HepG2 (cell line): ENCODE measurements around the gene DNASE1L2. TPM values are rescaled to one million over a fixed set of nuclear protein-coding genes. Genes with fewer than 3 reads are reported as not detected.

Experiments
- HNF4A ChIP-seq: sonication (generic); formaldehyde crosslinking; IDR thresholded peaks from 2 replicates; pipeline ENCODE4 v1.4.0; 2020; ENCODE audit warnings: missing genetic modification reagents
- KDM5A ChIP-seq: fragments of 200-600 bp; sonication (generic); IDR thresholded peaks from 2 replicates; pipeline ENCODE4 v1.7.0; 2018; ENCODE audit warnings: antibody characterized with exemption, mild to moderate bottlenecking, low read length, borderline replicate concordance
- POLR2AphosphoS5 ChIP-seq: IDR thresholded peaks from 2 replicates; pipeline ENCODE4 v1.6.1; 2012; ENCODE audit warnings: low read depth, low read length
- THAP11 ChIP-seq: IDR thresholded peaks from 2 replicates; pipeline ENCODE4 v1.6.1; 2016; ENCODE audit warnings: missing biosample characterization, missing genetic modification reagents
- ZNF382 ChIP-seq: sonication (generic); formaldehyde crosslinking; IDR thresholded peaks from 2 replicates; pipeline ENCODE4 v1.5.0; 2020; ENCODE audit warnings: missing genetic modification reagents, mild to moderate bottlenecking, borderline replicate concordance
- ZNF724P ChIP-seq: sonication (generic); formaldehyde crosslinking; IDR thresholded peaks from 2 replicates; pipeline ENCODE4 v1.8.0; 2022; ENCODE audit warnings: missing genetic modification reagents, borderline replicate concordance
- ZNF878 ChIP-seq: sonication (generic); formaldehyde crosslinking; IDR thresholded peaks from 2 replicates; pipeline ENCODE4 v1.8.1; 2023; ENCODE audit warnings: mild to moderate bottlenecking, missing genetic modification reagents, moderate library complexity
- polyA plus RNA-seq, 8 experiments: library from polyadenylated mRNA; depleted of rRNA in 3 of 8; stranded (reverse) in 7 of 8; unstranded in 1 of 8; fragments of >200 nt; fragmentation: Illumina TruSeq in 4 of 8; extraction: Trizol in 4 of 8; gene quantifications; 2 replicates each; pipeline versions ENCODE4 v1.2.1 to v1.2.3, GENCODE V29; 2011 to 2016; ENCODE audit warnings: low read depth in 4 of 8, missing spikeins in 1 of 8, mixed read lengths in 1 of 8; ENCODE audit not compliant: insufficient read depth in 1 of 8
- total RNA-seq, 5 experiments: library from RNA; depleted of rRNA; stranded (reverse); fragments of >200 nt; fragmentation: Illumina TruSeq; extraction: Trizol; gene quantifications; 2 replicates each; pipeline ENCODE4 v1.2.3, GENCODE V29; 2016; ENCODE audit warnings: low read depth in 1 of 5
- TF ChIP-seq, protein P1 (sequence below), 2 experiments: fragments of 450-650 bp in 1 of 2; sonication (generic) in 1 of 2; formaldehyde crosslinking in 1 of 2; IDR thresholded peaks; 2 replicates each; pipeline versions ENCODE4 v1.6.1 to v1.8.0; 2016 to 2022; ENCODE audit warnings: antibody characterized with exemption in 1 of 2, mild to moderate bottlenecking in 1 of 2, missing genetic modification reagents in 1 of 2
- TF ChIP-seq, protein P2 (sequence below): IDR thresholded peaks from 2 replicates; pipeline ENCODE4 v1.4.0; 2020; ENCODE audit warnings: mild to moderate bottlenecking, missing genetic modification reagents
- TF ChIP-seq, protein P3 (sequence below): sonication (generic); formaldehyde crosslinking; IDR thresholded peaks from 2 replicates; pipeline ENCODE4 v1.4.0; 2020; ENCODE audit warnings: mild to moderate bottlenecking, missing genetic modification reagents
- TF ChIP-seq, protein P4 (sequence below): sonication (generic); formaldehyde crosslinking; IDR thresholded peaks from 2 replicates; pipeline ENCODE4 v1.4.0; 2020; ENCODE audit warnings: missing genetic modification reagents, borderline replicate concordance

The DNASE1L2 gene
- total and polyA plus RNA-seq, 2 of the 13 experiments (the other 11 are each of a cell fraction or from before 2014, with no cell fraction given), result 0.44 to 0.50 TPM

DNA sequence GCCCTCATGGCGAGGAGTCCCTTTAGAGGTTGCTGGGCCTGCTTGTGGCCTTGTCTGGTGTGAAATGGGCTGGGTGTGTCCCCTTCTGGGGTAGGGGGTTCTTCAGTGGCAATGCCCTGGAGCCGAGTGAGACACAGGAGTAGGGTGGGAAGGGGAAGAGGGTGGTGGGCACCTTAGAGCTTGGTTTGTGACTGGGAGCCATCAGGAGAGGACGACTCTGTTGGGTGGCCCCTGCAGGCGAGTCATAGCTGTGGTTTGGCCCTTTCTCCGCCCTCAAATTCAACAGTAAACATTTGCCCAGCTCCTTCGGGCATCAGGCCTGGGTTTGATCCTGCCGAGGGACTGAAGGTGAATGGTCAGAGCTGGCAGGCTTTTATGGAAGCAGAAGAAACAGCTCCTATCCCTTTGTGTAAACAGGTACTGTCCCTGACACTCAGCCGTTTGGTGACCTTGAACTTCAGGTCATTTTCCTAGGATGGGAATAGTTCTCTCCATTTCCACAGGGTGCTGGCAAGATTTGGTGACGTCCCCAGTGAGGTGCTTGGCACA is 9.9 kb upstream of the DNASE1L2 start (continued):
- TF ChIP-seq, protein P1, sequence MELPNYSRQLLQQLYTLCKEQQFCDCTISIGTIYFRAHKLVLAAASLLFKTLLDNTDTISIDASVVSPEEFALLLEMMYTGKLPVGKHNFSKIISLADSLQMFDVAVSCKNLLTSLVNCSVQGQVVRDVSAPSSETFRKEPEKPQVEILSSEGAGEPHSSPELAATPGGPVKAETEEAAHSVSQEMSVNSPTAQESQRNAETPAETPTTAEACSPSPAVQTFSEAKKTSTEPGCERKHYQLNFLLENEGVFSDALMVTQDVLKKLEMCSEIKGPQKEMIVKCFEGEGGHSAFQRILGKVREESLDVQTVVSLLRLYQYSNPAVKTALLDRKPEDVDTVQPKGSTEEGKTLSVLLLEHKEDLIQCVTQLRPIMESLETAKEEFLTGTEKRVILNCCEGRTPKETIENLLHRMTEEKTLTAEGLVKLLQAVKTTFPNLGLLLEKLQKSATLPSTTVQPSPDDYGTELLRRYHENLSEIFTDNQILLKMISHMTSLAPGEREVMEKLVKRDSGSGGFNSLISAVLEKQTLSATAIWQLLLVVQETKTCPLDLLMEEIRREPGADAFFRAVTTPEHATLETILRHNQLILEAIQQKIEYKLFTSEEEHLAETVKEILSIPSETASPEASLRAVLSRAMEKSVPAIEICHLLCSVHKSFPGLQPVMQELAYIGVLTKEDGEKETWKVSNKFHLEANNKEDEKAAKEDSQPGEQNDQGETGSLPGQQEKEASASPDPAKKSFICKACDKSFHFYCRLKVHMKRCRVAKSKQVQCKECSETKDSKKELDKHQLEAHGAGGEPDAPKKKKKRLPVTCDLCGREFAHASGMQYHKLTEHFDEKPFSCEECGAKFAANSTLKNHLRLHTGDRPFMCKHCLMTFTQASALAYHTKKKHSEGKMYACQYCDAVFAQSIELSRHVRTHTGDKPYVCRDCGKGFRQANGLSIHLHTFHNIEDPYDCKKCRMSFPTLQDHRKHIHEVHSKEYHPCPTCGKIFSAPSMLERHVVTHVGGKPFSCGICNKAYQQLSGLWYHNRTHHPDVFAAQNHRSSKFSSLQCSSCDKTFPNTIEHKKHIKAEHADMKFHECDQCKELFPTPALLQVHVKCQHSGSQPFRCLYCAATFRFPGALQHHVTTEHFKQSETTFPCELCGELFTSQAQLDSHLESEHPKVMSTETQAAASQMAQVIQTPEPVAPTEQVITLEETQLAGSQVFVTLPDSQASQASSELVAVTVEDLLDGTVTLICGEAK (IDR thresholded peaks at IDR 0.05), result no peak
- TF ChIP-seq, protein P1 (CRISPR knock-in tag; IDR thresholded peaks at IDR 0.05), result 0 out of 2 replicates have a peak, but pooled peaks have one; percentile 23
- TF ChIP-seq, protein P2, sequence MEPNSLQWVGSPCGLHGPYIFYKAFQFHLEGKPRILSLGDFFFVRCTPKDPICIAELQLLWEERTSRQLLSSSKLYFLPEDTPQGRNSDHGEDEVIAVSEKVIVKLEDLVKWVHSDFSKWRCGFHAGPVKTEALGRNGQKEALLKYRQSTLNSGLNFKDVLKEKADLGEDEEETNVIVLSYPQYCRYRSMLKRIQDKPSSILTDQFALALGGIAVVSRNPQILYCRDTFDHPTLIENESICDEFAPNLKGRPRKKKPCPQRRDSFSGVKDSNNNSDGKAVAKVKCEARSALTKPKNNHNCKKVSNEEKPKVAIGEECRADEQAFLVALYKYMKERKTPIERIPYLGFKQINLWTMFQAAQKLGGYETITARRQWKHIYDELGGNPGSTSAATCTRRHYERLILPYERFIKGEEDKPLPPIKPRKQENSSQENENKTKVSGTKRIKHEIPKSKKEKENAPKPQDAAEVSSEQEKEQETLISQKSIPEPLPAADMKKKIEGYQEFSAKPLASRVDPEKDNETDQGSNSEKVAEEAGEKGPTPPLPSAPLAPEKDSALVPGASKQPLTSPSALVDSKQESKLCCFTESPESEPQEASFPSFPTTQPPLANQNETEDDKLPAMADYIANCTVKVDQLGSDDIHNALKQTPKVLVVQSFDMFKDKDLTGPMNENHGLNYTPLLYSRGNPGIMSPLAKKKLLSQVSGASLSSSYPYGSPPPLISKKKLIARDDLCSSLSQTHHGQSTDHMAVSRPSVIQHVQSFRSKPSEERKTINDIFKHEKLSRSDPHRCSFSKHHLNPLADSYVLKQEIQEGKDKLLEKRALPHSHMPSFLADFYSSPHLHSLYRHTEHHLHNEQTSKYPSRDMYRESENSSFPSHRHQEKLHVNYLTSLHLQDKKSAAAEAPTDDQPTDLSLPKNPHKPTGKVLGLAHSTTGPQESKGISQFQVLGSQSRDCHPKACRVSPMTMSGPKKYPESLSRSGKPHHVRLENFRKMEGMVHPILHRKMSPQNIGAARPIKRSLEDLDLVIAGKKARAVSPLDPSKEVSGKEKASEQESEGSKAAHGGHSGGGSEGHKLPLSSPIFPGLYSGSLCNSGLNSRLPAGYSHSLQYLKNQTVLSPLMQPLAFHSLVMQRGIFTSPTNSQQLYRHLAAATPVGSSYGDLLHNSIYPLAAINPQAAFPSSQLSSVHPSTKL (CRISPR knock-in tag), result peak; percentile 83
- TF ChIP-seq HNF4A (CRISPR knock-in tag) (peak; percentile 64), THAP11 (CRISPR knock-in tag) (peak; percentile 50; the same call in 1 of the 2 replicates), ZNF878 (CRISPR knock-in tag) (peak; percentile 50; the same call in 1 of the 2 replicates), KDM5A (no peak; the same call in 1 of the 2 replicates), ZNF724P (CRISPR knock-in tag) (0 out of 2 replicates have a peak, but pooled peaks have one; percentile 8), POLR2AphosphoS5 (peak; percentile 64), ZNF382 (CRISPR knock-in tag) (no peak)
- TF ChIP-seq, protein P3, sequence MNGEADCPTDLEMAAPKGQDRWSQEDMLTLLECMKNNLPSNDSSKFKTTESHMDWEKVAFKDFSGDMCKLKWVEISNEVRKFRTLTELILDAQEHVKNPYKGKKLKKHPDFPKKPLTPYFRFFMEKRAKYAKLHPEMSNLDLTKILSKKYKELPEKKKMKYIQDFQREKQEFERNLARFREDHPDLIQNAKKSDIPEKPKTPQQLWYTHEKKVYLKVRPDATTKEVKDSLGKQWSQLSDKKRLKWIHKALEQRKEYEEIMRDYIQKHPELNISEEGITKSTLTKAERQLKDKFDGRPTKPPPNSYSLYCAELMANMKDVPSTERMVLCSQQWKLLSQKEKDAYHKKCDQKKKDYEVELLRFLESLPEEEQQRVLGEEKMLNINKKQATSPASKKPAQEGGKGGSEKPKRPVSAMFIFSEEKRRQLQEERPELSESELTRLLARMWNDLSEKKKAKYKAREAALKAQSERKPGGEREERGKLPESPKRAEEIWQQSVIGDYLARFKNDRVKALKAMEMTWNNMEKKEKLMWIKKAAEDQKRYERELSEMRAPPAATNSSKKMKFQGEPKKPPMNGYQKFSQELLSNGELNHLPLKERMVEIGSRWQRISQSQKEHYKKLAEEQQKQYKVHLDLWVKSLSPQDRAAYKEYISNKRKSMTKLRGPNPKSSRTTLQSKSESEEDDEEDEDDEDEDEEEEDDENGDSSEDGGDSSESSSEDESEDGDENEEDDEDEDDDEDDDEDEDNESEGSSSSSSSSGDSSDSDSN, result 0 out of 2 replicates have a peak, but pooled peaks have one; percentile 35
- TF ChIP-seq, protein P4, sequence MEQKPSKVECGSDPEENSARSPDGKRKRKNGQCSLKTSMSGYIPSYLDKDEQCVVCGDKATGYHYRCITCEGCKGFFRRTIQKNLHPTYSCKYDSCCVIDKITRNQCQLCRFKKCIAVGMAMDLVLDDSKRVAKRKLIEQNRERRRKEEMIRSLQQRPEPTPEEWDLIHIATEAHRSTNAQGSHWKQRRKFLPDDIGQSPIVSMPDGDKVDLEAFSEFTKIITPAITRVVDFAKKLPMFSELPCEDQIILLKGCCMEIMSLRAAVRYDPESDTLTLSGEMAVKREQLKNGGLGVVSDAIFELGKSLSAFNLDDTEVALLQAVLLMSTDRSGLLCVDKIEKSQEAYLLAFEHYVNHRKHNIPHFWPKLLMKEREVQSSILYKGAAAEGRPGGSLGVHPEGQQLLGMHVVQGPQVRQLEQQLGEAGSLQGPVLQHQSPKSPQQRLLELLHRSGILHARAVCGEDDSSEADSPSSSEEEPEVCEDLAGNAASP (CRISPR knock-in tag), result peak; percentile 74; the same call in 1 of the 2 replicates
